Glutamatergic neuron (in vitro differentiated cells): ENCODE data around the gene HNF1B. TPM values are rescaled to one million over a fixed set of nuclear protein-coding genes. Genes with fewer than 3 reads are reported as not detected.

Source experiments
- DNase-seq: peaks from one replicate; pipeline ENCODE4 v3.0.0; 2022
- H3K27ac Mint-ChIP-seq: one replicate; pipeline ENCODE4 v1.8.0; 2020; ENCODE audit warnings: mild to moderate bottlenecking, mixed read lengths, inconsistent platforms; ENCODE audit not compliant: unreplicated experiment
- H3K27me3 Mint-ChIP-seq: one replicate; pipeline ENCODE4 v1.8.0; 2020; ENCODE audit warnings: mild to moderate bottlenecking, moderate library complexity, mixed read lengths, inconsistent platforms; ENCODE audit not compliant: unreplicated experiment
- H3K36me3 Mint-ChIP-seq: one replicate; pipeline ENCODE4 v1.8.0; 2020; ENCODE audit warnings: mild to moderate bottlenecking, mixed read lengths, inconsistent platforms; ENCODE audit not compliant: unreplicated experiment
- H3K4me1 Mint-ChIP-seq: one replicate; pipeline ENCODE4 v1.8.0; 2020; ENCODE audit warnings: mild to moderate bottlenecking, low read depth, mixed read lengths, inconsistent platforms; ENCODE audit not compliant: unreplicated experiment
- H3K4me3 Mint-ChIP-seq: one replicate; pipeline ENCODE4 v1.8.0; 2020; ENCODE audit warnings: mild to moderate bottlenecking, mixed read lengths, inconsistent platforms; ENCODE audit not compliant: unreplicated experiment
- H3K9me3 Mint-ChIP-seq: one replicate; pipeline ENCODE4 v1.8.0; 2020; ENCODE audit warnings: mild to moderate bottlenecking, moderate library complexity, mixed read lengths, inconsistent platforms; ENCODE audit not compliant: unreplicated experiment
- total RNA-seq: library from RNA; stranded (reverse); fragmentation: NEBNext Ultra II Directional; extraction: Animal tissue kit (Norgen Biotek cat#: 25700); gene quantifications from one replicate; pipeline ENCODE4 v1.2.1, GENCODE V29; 2021; ENCODE audit not compliant: unreplicated experiment
- TF ChIP-seq, protein P1 (sequence below): fragments of 200-600 bp; sonication (generic); IDR thresholded peaks from one replicate; pipeline ENCODE4 v1.5.0; 2021; ENCODE audit not compliant: partially characterized antibody, unreplicated experiment

HNF1B gene
- total RNA-seq, 1 donor from 2014 or later: not detected

DNA sequence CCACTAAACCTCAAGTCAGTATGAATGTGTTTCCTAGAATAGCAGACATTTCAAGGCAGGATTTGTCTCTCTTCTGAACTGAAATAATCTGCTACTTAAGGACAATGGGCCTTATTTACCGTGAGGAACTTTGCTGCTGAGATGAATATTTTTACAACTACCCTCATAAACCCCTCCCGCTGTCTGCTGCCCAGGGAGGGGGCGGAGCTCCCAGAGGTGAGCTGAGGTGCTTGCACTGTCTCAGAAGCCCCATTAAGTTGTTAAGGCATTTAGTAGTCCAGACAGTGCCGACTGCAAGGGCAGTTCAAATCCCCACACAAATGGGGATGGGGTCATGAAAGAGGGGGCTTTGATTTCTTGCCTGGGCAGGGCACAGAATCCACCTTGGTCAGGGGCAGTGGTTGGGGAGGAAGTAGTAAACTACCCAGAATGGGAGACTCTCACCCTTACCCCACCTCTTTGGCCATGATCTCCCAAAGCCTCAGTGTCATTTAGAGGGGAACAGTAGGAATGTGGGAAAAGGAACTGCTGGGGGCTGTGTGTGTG lies 19.2 kb downstream of the HNF1B start:
- TF ChIP-seq, protein P1, sequence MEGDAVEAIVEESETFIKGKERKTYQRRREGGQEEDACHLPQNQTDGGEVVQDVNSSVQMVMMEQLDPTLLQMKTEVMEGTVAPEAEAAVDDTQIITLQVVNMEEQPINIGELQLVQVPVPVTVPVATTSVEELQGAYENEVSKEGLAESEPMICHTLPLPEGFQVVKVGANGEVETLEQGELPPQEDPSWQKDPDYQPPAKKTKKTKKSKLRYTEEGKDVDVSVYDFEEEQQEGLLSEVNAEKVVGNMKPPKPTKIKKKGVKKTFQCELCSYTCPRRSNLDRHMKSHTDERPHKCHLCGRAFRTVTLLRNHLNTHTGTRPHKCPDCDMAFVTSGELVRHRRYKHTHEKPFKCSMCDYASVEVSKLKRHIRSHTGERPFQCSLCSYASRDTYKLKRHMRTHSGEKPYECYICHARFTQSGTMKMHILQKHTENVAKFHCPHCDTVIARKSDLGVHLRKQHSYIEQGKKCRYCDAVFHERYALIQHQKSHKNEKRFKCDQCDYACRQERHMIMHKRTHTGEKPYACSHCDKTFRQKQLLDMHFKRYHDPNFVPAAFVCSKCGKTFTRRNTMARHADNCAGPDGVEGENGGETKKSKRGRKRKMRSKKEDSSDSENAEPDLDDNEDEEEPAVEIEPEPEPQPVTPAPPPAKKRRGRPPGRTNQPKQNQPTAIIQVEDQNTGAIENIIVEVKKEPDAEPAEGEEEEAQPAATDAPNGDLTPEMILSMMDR: no peak
- peaks cover 1% of the 10 kb centered on the region for H3K9me3 Mint-ChIP-seq
- H3K4me1 Mint-ChIP-seq: no peaks in the 10 kb centered on the region
- H3K27ac Mint-ChIP-seq: no peak overlapping the region
- H3K27me3 Mint-ChIP-seq: peaks cover 1% of the 10 kb centered on the region
- no peaks in the 10 kb centered on the region for H3K36me3 Mint-ChIP-seq
- no peak for DNase-seq
- no peak overlapping the region for H3K4me3 Mint-ChIP-seq

DNA sequence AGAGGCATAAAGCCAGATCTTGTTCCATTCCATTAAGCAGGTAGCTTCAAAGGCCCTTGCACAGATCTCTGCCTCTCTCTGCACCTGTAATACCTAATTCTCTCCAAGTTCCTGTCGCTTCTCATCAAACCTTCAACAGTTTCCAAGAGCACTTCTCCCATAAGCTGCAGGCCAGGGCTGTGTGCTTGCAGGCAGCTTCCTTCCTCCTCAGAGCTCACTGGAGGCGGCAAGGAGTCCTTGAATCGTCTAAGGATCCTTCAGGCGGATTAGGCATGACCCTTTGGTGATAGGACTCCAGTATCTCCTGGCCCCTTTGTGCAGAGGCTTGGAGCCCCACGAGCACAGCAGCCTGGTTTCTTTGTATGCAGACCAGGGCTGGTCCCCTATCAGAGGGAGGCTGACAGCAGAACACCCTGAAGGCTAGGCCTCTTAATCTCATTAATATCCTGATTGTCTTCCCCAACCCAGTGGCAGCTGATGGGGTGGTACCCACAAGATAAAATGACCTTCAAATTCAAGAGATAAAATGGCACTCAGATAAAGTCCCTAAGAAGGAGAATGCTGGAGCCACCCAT lies 19.8 kb downstream of the HNF1B start:
- no peak overlapping the region for H3K4me3 Mint-ChIP-seq
- H3K27ac Mint-ChIP-seq: no peak overlapping the region
- TF ChIP-seq, protein P1: no peak
- H3K27me3 Mint-ChIP-seq: peaks cover 1% of the 10 kb centered on the region
- H3K4me1 Mint-ChIP-seq: no peaks in the 10 kb centered on the region
- DNase-seq: no peak
- H3K9me3 Mint-ChIP-seq: no peaks in the 10 kb centered on the region
- no peaks in the 10 kb centered on the region for H3K36me3 Mint-ChIP-seq

DNA sequence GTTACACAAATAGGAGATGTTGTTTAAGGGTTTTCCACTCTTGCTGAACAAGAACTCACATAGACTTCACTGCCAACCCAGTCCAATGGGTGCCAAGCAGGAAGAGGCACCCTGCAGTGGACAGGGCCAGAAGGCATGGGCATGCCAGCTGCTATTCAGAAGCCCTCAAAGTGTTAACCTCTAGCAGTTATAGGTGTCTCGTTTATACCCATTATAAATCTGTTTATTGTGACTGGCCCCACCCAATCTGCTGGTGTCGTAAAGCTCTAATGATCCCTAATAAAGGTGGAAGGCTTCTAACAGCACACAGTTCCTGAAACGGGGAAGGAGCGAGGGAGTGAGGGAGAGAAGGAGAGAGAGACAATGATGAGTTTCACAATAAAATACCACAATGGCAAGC lies 23.9 kb downstream of the HNF1B start:
- Mint-ChIP-seq H3K27me3 (no peaks in the 10 kb centered on the region), H3K27ac (no peak overlapping the region), H3K9me3 (no peaks in the 10 kb centered on the region), H3K4me1 (no peaks in the 10 kb centered on the region), H3K36me3 (no peaks in the 10 kb centered on the region), H3K4me3 (no peak overlapping the region)
- DNase-seq: no peak
- TF ChIP-seq, protein P1: no peak

DNA sequence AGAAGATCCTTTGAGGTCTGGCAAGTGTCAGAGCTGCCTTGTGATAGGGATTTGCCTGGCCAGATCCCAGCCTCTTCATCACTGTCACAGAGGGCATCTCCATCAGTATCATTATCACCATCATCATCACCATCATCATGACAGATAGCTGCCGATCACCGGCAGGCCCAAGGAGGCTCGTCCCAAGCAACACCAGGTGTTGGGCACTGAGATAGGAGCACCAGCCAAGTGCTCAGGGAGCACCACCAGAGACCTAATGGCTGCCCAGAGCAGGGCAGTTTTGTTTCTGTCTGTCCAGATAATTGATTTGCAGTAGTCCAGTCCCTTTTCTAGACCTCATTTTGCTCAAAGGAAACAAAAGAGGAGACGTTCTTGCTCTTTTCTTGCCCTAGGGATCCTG lies 25.0 kb downstream of the HNF1B start:
- Mint-ChIP-seq H3K27ac (no peak overlapping the region), H3K4me3 (no peak overlapping the region), H3K9me3 (no peaks in the 10 kb centered on the region), H3K4me1 (no peaks in the 10 kb centered on the region), H3K27me3 (peaks cover 2% of the 10 kb centered on the region), H3K36me3 (no peaks in the 10 kb centered on the region)
- TF ChIP-seq, protein P1: no peak
- DNase-seq: no peak

DNA sequence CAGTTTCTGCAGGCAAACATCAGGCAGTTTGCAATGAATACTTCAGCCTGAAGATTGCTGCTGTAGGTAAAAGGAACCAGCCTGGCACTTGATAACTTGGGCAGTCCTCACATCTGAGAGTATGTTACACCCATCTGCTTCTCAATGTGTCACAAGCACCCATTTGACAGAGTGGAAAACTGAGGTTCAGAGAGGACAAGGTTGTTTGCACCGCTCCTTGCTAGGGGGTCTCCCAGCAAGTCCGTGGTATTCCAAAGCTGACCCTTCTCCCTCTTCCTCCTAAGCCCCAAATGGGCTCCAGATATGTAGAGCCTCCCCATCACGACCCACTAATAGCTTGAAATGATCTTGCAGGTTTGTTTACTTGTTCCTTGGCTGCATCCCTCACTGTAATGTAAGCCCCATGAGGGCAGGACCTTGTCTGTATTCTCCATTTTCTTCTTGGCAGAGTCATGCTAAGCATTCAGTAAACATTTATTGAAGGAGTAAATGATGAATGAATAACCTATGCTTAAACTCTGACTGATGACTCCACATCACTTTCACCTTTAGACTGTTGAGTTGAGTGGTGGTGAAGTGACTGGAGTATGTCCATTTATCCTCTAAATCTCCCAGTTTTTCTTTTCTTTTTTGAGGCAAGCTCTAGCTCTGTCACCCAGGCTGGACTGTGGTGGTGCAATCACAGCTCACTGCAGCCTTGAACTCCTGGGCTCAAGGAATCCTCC lies 26.4 kb downstream of the HNF1B start:
- H3K9me3 Mint-ChIP-seq: peaks cover 1% of the 10 kb centered on the region
- TF ChIP-seq, protein P1: no peak
- H3K4me3 Mint-ChIP-seq: no peak overlapping the region
- DNase-seq: no peak
- H3K27me3 Mint-ChIP-seq: peaks cover 2% of the 10 kb centered on the region
- no peak overlapping the region for H3K27ac Mint-ChIP-seq
- no peaks in the 10 kb centered on the region for H3K4me1 Mint-ChIP-seq
- H3K36me3 Mint-ChIP-seq: no peaks in the 10 kb centered on the region
